ENCODE data around the gene HMCN2. TPM values are rescaled to one million over a fixed set of nuclear protein-coding genes. Genes with fewer than 3 reads are reported as not detected.
"Not testable (repeated sequence)": the region's sequence is repeated elsewhere in the genome, so short reads cannot be mapped to it uniquely, and the experiment has no call there.

The HMCN2 gene
- total RNA-seq, 2 experiments from 2014 or later, result not detected

DNA sequence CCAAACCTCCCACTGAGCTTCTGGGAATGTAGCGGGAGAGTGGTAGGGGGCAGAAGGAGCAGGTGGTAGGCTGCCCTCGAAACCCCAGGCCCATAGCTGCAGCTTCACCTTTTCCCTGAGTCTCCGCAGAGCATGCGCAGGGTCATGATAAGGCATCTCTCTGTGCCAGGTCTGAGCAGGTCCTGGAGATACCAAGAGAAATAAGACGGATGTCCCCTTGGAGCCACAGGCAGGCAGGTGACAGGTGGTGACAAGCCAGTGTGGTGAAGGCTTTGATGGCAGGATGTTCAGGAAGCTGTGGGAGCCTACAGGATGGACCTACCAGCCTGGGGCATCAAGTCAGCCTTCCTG, 68.1 kb downstream of the HMCN2 start:
- H3K9me3 Mint-ChIP-seq (ENCODE audit: insufficient read depth), result no peaks in the 10 kb centered on the region
- CTCF ChIA-PET, result no interaction called here
- no peak for DNase-seq
- H3K27me3 Mint-ChIP-seq (ENCODE audit: low read depth), result peaks cover 10% of the 10 kb centered on the region
- POLR2A ChIA-PET, result no interaction called here
- H3K27ac Mint-ChIP-seq, result no peak overlapping the region
- peaks cover 1% of the 10 kb centered on the region for H3K4me1 Mint-ChIP-seq (ENCODE audit: low read depth)
- no peak overlapping the region for H3K4me3 Mint-ChIP-seq
- ATAC-seq, result no peak
- no peaks in the 10 kb centered on the region for H3K36me3 Mint-ChIP-seq (ENCODE audit: low read depth)

DNA sequence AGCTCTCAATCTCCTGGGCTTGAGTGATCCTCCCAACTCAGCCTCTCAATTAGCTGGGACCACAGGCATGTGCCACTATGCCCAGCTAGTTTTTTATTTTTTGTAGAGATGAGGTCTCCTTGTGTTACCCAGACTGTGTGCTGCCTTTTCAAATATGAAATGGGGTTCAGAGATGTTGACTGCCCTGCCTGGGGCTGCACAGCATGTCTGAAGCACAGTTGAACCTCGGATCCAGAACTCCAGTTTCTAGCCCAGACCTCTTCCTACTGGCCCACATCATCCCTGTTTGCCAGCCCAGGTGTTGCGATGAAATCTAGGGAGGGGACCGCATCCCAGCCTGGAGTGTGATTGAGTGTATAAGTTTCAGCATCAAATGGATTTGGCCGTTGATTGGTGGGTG, 69.4 kb downstream of the HMCN2 start:
- ChIA-PET CTCF (no interaction called here), POLR2A (no interaction called here)
- Mint-ChIP-seq H3K36me3 (ENCODE audit: low read depth) (no peaks in the 10 kb centered on the region), H3K27me3 (ENCODE audit: low read depth) (peaks cover 5% of the 10 kb centered on the region), H3K4me1 (ENCODE audit: low read depth) (peaks cover 2% of the 10 kb centered on the region), H3K27ac (no peak overlapping the region), H3K4me3 (no peak overlapping the region), H3K9me3 (ENCODE audit: insufficient read depth) (no peaks in the 10 kb centered on the region)
- ATAC-seq, result no peak
- DNase-seq, result no peak

DNA sequence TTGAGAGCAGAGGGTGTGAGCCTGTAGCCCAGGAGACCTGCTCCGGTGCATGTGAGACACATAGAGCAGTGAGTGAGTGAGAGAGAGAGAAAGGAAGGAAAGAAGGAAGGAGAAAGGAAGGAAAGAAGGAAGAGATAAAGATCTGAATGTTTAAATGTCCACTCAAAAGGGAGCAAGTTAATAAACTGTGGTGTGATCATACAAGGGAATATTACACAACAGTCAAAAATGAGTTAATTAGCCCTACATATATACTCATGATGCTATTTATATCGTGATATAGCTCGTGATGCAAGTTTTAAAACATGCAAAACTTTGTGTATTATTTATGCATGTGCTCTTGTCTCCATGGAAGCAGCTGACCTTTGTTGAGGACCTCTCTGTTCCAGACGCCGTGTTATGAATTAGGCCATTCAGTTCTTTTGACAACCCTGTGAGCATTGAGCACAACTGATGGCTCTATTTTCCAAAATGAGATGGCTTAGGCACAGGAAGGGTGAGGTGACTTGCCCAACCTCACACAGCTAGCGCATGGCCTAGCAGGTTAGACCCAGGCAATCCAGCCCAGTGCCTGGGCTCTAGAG, 70.6 kb downstream of the HMCN2 start:
- Mint-ChIP-seq H3K27ac (no peak overlapping the region), H3K36me3 (ENCODE audit: low read depth) (no peaks in the 10 kb centered on the region), H3K4me3 (no peak overlapping the region), H3K4me1 (ENCODE audit: low read depth) (peaks cover 3% of the 10 kb centered on the region), H3K9me3 (ENCODE audit: insufficient read depth) (no peaks in the 10 kb centered on the region), H3K27me3 (ENCODE audit: low read depth) (peaks cover 3% of the 10 kb centered on the region)
- CTCF ChIA-PET, result no interaction called here
- ATAC-seq, result no peak
- no peak for DNase-seq
- POLR2A ChIA-PET, result no interaction called here

DNA sequence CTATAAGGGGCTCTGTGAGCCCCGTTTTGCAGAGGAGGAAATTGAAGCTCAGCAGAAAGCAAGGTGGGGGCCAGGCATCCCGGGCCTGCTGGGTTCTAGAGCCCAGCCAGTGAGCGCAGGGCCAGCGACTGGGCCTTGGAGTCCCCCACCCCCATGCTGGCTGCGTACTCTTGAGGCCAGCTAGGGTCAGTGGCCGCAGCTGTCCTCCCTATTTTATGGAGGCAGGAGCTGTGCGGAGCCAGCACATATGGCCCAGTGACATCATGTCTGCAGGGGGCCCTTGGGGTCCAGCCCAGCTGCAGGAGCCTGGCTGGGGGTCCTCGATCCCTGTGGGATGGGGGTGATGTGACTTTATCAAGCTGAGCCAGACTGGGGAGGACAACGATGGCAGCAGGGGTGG, 71.3 kb downstream of the HMCN2 start:
- Mint-ChIP-seq H3K4me1 (ENCODE audit: low read depth) (peaks cover 3% of the 10 kb centered on the region), H3K27ac (no peak overlapping the region), H3K27me3 (ENCODE audit: low read depth) (peaks cover 3% of the 10 kb centered on the region), H3K9me3 (ENCODE audit: insufficient read depth) (no peaks in the 10 kb centered on the region), H3K36me3 (ENCODE audit: low read depth) (no peaks in the 10 kb centered on the region), H3K4me3 (no peak overlapping the region)
- DNase-seq (no peak), ATAC-seq (no peak)
- POLR2A ChIA-PET, result no interaction called here
- CTCF ChIA-PET, result no interaction called here

DNA sequence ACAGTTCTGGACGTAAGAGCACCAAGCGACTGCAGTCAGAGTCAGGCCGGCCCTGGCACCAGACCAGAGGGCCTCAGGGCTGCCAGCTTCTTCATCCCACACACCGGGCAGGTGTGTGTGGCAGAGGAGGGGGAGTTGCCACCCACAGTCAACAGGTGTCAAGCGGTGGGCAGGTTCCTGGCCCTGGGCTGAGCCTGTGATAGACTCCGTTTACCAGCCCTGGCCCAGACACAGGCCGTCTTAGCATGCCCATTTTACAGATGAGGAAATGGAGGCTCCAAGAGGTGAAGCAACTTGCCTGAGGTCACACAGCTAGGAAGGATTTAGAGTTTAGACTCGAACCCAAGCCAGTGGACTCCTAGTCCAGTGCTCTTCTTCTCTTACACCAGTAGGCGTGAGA, 71.8 kb downstream of the HMCN2 start:
- Mint-ChIP-seq H3K4me3 (no peak overlapping the region), H3K27me3 (ENCODE audit: low read depth) (peaks cover 3% of the 10 kb centered on the region), H3K27ac (no peak overlapping the region), H3K4me1 (ENCODE audit: low read depth) (peaks cover 3% of the 10 kb centered on the region), H3K9me3 (ENCODE audit: insufficient read depth) (no peaks in the 10 kb centered on the region), H3K36me3 (ENCODE audit: low read depth) (no peaks in the 10 kb centered on the region)
- POLR2A ChIA-PET, result no interaction called here
- no peak for ATAC-seq
- DNase-seq, result no peak
- CTCF ChIA-PET, result no interaction called here

DNA sequence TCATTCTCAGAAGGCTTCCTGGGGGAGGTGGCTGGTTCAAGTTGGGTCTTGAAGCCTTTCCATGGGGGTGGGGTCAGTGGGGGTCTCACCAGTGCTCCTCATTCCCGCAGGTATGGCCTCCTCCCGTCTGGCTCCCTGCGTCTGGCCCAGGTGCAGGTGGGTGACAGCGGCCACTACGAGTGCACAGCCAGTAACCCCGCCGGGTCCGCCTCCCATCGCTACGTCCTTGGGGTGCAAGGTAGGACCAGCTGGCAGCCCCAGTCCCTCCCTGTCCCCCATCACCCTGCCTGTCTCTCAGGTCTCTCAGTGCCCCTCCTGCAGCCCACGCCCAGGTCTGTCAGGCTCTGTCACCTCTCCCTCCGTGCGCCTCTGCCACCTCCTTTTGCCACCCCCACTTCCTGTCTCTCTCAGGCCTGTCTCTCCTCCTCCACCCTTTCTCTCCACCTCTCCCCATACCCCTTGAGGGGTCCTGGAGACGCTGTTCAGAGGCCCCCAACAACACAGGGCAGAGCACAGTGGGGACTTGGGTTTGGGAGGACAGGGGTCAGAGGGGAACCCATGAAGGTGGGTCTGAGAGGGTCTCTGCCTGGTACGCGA, 72.3 kb downstream of the HMCN2 start:
- H3K4me3 Mint-ChIP-seq, result no peak overlapping the region
- H3K36me3 Mint-ChIP-seq (ENCODE audit: low read depth), result no peaks in the 10 kb centered on the region
- ChIA-PET POLR2A (no interaction called here), CTCF (no interaction called here)
- no peak for DNase-seq
- no peak for ATAC-seq
- H3K27me3 Mint-ChIP-seq (ENCODE audit: low read depth), result peaks cover 3% of the 10 kb centered on the region
- H3K27ac Mint-ChIP-seq, result no peak overlapping the region
- H3K4me1 Mint-ChIP-seq (ENCODE audit: low read depth), result peaks cover 3% of the 10 kb centered on the region
- no peaks in the 10 kb centered on the region for H3K9me3 Mint-ChIP-seq (ENCODE audit: insufficient read depth)

DNA sequence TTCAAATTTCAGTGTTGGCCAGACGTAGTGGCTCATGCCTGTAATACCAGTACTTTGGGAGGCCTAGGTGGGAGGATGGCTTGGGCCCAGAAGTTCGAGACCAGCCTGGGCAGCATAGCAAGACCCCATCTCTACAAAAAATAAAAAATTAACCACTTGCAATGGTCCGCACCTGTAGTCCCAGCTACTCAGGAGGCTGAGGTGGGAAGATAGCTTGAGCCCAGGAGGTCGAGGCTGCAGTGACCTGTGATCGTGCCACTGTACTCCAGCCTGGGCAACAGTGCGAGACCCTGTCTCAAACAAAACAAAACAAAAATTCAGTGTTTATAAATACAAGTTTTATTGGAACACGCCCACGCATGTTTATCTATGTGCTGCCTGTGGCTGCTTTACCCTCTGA, 73.3 kb downstream of the HMCN2 start:
- H3K27ac Mint-ChIP-seq; H3K4me1 Mint-ChIP-seq (ENCODE audit: low read depth); H3K27me3 Mint-ChIP-seq (ENCODE audit: low read depth); POLR2A ChIA-PET; H3K9me3 Mint-ChIP-seq (ENCODE audit: insufficient read depth); ATAC-seq; H3K36me3 Mint-ChIP-seq (ENCODE audit: low read depth); CTCF ChIA-PET; DNase-seq; H3K4me3 Mint-ChIP-seq: not testable (repeated sequence)

DNA sequence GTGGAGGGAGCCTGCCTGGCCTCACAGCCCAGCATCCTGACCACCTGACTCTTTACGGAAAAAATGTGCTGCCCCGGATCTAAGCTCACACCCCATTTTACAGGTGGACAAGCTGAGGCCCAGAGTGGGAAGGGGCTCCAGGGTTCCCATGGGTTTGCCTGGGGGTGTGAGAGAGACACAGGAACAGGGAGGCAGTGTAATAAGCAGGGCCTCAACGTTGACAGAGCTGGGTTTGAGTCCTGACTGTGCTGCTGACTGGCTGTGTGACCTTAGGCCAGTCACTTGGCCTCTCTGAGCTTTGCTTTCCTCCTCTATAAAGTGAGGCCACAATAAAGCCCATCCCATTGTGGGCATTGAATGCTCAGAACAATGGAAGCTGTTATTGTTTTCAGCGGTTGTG, 73.7 kb downstream of the HMCN2 start:
- ChIA-PET POLR2A (no interaction called here), CTCF (no interaction called here)
- ATAC-seq (no peak), DNase-seq (no peak)
- H3K27me3 Mint-ChIP-seq (ENCODE audit: low read depth), result no peaks in the 10 kb centered on the region
- no peaks in the 10 kb centered on the region for H3K36me3 Mint-ChIP-seq (ENCODE audit: low read depth)
- H3K4me1 Mint-ChIP-seq (ENCODE audit: low read depth), result peaks cover 3% of the 10 kb centered on the region
- no peak overlapping the region for H3K4me3 Mint-ChIP-seq
- no peaks in the 10 kb centered on the region for H3K9me3 Mint-ChIP-seq (ENCODE audit: insufficient read depth)
- H3K27ac Mint-ChIP-seq, result no peak overlapping the region

DNA sequence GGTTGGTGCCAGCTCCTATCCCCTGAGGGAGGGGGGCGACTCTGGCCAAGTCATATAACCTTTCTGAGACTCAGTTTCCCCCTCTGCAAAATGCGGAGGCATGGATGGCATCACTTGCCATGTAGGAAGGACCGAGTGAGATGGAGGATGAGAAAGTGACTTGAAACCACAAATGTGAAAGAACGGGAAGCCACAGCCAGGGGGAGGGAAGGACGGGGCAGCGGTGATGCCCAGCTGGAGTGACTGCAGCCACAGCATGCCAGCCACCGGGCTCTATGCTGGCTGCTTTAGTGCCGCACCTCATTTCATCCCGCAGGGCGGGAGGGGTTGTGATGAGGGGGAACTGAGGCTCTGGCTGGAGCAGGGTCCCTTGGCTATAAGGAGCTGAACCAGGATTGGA, 74.5 kb downstream of the HMCN2 start:
- ChIA-PET POLR2A (no interaction called here), CTCF (interaction anchor here (1.2 kb wide), 1 partner anchor 233 kb away, joined by 3 read pairs; no protein-coding TSS in a partner anchor)
- no peak overlapping the region for H3K27ac Mint-ChIP-seq
- no peaks in the 10 kb centered on the region for H3K27me3 Mint-ChIP-seq (ENCODE audit: low read depth)
- no peaks in the 10 kb centered on the region for H3K9me3 Mint-ChIP-seq (ENCODE audit: insufficient read depth)
- no peaks in the 10 kb centered on the region for H3K36me3 Mint-ChIP-seq (ENCODE audit: low read depth)
- DNase-seq, result no peak
- H3K4me3 Mint-ChIP-seq, result no peak overlapping the region
- ATAC-seq, result no peak
- peaks cover 3% of the 10 kb centered on the region for H3K4me1 Mint-ChIP-seq (ENCODE audit: low read depth)

DNA sequence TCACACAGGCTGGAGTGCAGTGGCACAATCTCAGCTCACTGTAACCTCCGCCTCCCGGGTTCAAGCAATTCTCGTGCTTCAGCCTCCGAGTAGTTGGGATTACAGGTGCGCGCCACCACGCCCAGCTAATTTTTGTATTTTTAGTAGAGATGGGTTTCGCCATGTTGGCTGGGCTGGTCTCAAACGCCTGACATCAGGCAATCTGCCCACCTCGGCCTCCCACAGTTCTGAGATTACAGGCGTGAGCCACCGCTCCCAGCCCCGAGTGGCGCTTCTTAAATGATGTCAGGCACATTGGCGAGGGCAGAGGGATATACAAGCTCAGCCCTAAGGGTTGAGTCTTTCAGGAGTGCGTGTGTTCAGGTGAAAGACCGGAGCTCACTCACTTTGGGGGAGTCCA, 75.0 kb downstream of the HMCN2 start:
- H3K9me3 Mint-ChIP-seq (ENCODE audit: insufficient read depth); ATAC-seq; H3K36me3 Mint-ChIP-seq (ENCODE audit: low read depth); POLR2A ChIA-PET; H3K27me3 Mint-ChIP-seq (ENCODE audit: low read depth); H3K27ac Mint-ChIP-seq; H3K4me3 Mint-ChIP-seq; DNase-seq; H3K4me1 Mint-ChIP-seq (ENCODE audit: low read depth): not testable (repeated sequence)
- CTCF ChIA-PET, result interaction anchor here (1.2 kb wide), 1 partner anchor 234 kb away, joined by 3 read pairs; no protein-coding TSS in a partner anchor

DNA sequence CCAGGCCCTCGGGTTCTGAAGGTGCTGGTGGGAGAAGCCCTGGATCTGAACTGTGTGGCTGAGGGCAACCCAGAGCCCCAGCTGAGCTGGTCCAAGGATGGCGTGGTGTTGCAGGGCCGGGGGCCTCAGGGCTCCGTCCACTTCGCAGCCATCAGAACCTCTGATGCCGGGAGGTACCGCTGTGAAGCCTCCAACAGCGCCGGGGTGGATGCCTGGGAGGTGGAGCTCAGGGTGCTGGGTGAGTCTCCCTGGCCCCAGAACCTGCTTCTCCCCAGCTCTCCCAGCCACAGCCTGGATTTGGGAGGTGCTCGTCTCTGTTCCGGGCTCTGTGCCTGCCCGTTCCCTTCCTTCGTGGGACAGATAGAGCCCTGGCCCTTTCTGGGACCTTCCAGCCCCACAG, 75.6 kb downstream of the HMCN2 start:
- DNase-seq (no peak), ATAC-seq (no peak)
- Mint-ChIP-seq H3K9me3 (ENCODE audit: insufficient read depth) (no peaks in the 10 kb centered on the region), H3K27ac (no peak overlapping the region), H3K4me3 (no peak overlapping the region), H3K27me3 (ENCODE audit: low read depth) (no peaks in the 10 kb centered on the region), H3K36me3 (ENCODE audit: low read depth) (no peaks in the 10 kb centered on the region), H3K4me1 (ENCODE audit: low read depth) (peaks cover 3% of the 10 kb centered on the region)
- ChIA-PET CTCF (interaction anchor here (1.2 kb wide), 1 partner anchor 234 kb away, joined by 3 read pairs; no protein-coding TSS in a partner anchor), POLR2A (no interaction called here)

DNA sequence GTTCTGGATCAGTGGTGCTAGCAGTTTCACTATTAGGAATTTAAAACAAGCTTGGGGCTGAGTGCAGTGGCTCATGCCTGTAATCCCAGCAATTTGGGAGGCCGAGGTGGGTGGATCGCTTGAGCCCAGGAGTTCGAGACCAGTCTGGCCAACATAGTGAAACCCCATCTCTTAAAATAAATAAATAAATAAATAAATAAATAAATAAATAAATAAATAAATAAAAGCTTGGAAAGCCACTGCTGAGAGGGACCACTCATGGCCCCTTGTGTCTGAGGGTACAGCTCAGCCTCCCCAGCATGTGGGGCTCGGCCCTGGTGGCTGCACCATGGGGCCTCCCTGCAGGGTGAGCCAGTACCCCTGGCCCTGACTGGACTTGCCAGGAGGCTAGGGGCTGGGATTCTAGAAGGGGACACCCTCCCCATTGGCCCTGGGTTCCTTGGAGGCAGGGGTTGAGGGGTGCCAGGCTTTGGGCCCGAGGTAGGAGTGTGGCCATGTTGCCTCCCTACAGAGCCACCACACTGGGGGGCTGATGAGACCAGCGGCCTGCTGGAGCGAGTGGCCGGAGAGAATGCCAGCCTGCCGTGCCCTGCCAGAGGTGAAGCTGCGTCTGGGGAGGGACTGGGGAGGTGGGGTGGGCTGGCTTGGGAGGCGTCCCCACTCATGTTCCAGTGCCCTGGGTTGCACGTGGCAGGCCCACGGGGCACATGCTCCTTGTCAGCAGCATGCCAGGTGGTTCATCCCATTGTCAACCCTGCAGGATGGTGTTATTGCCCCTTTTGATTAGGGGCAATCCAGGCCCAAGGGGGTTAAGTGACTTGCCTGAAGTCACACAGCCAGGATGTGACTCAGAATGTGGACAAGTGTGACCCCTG, 76.5 kb downstream of the HMCN2 start:
- Mint-ChIP-seq H3K27me3 (ENCODE audit: low read depth) (no peaks in the 10 kb centered on the region), H3K4me3 (no peak overlapping the region), H3K27ac (no peak overlapping the region), H3K9me3 (ENCODE audit: insufficient read depth) (no peaks in the 10 kb centered on the region), H3K36me3 (ENCODE audit: low read depth) (no peaks in the 10 kb centered on the region), H3K4me1 (ENCODE audit: low read depth) (peaks cover 3% of the 10 kb centered on the region)
- ChIA-PET CTCF (interaction anchor here (1.1 to 1.5 kb wide), 2 partner anchors 234 to 235 kb away, joined by 3 to 4 read pairs; no protein-coding TSS in a partner anchor), POLR2A (no interaction called here)
- ATAC-seq, result no peak
- DNase-seq, result no peak

Measured in activated CD8-positive, alpha-beta T cell treated with anti-CD3 and anti-CD28 coated beads, Interleukin-2, amount 10 ng/mL, durations not matched to agents 7 days and 5 days (primary cell).